Smooth muscle cell (in vitro differentiated cells): ENCODE results near the gene PCP2. TPM values are rescaled to one million over a fixed set of nuclear protein-coding genes. Genes with fewer than 3 reads are reported as not detected.

Source experiments
- DNase-seq: peaks from one replicate; lab custom pipeline; 2025; ENCODE audit not compliant: unreplicated experiment; lab: John Stamatoyannopoulos, UW
- H2AFZ ChIP-seq: fragments of 200-600 bp; sonication (generic); 2 replicates; pipeline ENCODE4 v1.6.0; 2016; ENCODE audit warnings: antibody characterized with exemption, low read depth, mild to moderate bottlenecking
- H3F3A ChIP-seq: fragments of 200-600 bp; sonication (generic); 2 replicates; pipeline ENCODE4 v1.6.0; 2017; ENCODE audit warnings: antibody characterized with exemption, low read depth
- H3K27ac ChIP-seq: fragments of 200-600 bp; sonication (generic); 2 replicates; pipeline ENCODE4 v1.5.1; 2016; ENCODE audit warnings: low read depth, mild to moderate bottlenecking
- H3K27me3 ChIP-seq: fragments of 200-600 bp; sonication (generic); 2 replicates; pipeline ENCODE4 v1.6.1; 2016; ENCODE audit warnings: low read depth, mild to moderate bottlenecking
- H3K36me3 ChIP-seq: fragments of 200-600 bp; sonication (generic); 2 replicates; pipeline ENCODE4 v1.5.1; 2016; ENCODE audit warnings: low read depth
- H3K4me1 ChIP-seq: fragments of 200-600 bp; sonication (generic); 2 replicates; pipeline ENCODE4 v1.5.1; 2016; ENCODE audit warnings: low read depth
- H3K4me2 ChIP-seq: fragments of 200-600 bp; sonication (generic); 2 replicates; pipeline ENCODE4 v1.6.0; 2016; ENCODE audit warnings: mild to moderate bottlenecking
- H3K4me3 ChIP-seq: fragments of 200-600 bp; sonication (generic); 2 replicates; pipeline ENCODE4 v1.5.1; 2016; ENCODE audit warnings: mild to moderate bottlenecking
- H3K79me2 ChIP-seq: fragments of 200-600 bp; sonication (generic); 2 replicates; pipeline ENCODE4 v1.6.0; 2016; ENCODE audit warnings: low read depth, mild to moderate bottlenecking
- H3K9ac ChIP-seq: fragments of 200-600 bp; sonication (generic); 2 replicates; pipeline ENCODE4 v1.6.0; 2016; ENCODE audit warnings: low read depth
- H3K9me3 ChIP-seq: fragments of 200-600 bp; sonication (generic); replicated peaks from 2 replicates; pipeline ENCODE4 v1.5.1; 2016; ENCODE audit warnings: low read depth
- H4K20me1 ChIP-seq: fragments of 200-600 bp; sonication (generic); 2 replicates; pipeline ENCODE4 v1.6.0; 2016; ENCODE audit warnings: low read depth
- WGBS: methylation state at CpG from one replicate; pipeline ENCODE4 v1.1.7; 2016; ENCODE audit warnings: low lambda C conversion rate; 5-methylcytosine and 5-hydroxymethylcytosine counted together
- polyA plus RNA-seq: library from polyadenylated mRNA; unstranded; fragments of >200 nt; fragmentation: Nextera tagmentation; extraction: Ambion mirVana; gene quantifications from 2 replicates; pipeline ENCODE4 v1.2.1, GENCODE V29; 2016
- total RNA-seq: library from RNA; depleted of rRNA; stranded (reverse); fragments of >200 nt; gene quantifications from 2 replicates; pipeline ENCODE4 v1.2.3, GENCODE V29; 2014
- TF ChIP-seq, protein P1 (sequence below): fragments of 200-600 bp; sonication (generic); IDR thresholded peaks from 2 replicates; pipeline ENCODE4 v1.5.1; 2017; ENCODE audit warnings: borderline replicate concordance, mild to moderate bottlenecking, antibody characterized with exemption; ENCODE audit not compliant: insufficient read depth, poor library complexity, severe bottlenecking

Gene PCP2
- total and polyA plus RNA-seq, 2 experiments from 2014 or later = 0.35 TPM; not detected in 1

DNA sequence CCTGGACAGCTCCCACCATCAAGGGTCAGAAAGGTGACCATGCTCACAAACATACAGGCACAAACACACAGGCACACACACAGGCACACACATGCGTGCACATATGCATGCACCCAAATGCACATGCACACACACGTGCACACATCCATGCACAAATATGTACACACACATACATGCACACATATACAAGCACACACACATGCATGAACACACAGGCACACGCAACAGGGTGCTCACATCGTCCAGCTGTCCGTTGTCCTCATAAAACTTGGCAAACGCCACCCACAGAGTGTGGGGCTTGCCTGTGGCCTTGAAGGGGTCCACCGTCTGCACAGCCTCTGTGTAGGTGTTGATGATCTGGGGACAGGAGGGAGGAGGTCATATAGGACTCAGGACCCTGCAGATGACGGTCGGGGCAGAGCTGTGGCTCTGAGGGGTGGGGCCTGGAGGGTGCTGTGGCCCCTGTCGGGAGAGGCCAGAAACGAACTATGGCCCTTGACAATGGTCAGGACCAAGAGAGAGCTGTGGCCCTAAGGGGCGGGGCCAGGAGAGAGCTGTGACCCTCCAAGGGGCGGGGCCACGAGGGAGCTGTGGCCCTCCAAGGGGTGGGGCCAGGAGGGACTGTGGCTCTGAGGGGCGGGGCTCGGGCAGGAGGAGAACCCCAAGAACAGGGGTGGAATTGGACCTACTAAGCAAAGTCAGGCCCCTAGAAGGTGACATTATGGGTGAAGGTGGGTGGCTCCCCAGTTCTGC is 10.4 kb downstream of the PCP2 start:
- Histone ChIP-seq H3F3A (no peaks in the 10 kb centered on the region), H3K4me1 (no peaks in the 10 kb centered on the region), H3K4me3 (no peak overlapping the region), H3K9ac (no peak overlapping the region), H3K4me2 (no peak overlapping the region), H3K27me3 (no peaks in the 10 kb centered on the region), H3K9me3 (no peaks in the 10 kb centered on the region), H2AFZ (no peak overlapping the region), H3K36me3 (no peaks in the 10 kb centered on the region), H3K79me2 (peaks cover 19% of the 10 kb centered on the region), H3K27ac (no peak overlapping the region), H4K20me1 (no peaks in the 10 kb centered on the region)
- TF ChIP-seq, protein P1, sequence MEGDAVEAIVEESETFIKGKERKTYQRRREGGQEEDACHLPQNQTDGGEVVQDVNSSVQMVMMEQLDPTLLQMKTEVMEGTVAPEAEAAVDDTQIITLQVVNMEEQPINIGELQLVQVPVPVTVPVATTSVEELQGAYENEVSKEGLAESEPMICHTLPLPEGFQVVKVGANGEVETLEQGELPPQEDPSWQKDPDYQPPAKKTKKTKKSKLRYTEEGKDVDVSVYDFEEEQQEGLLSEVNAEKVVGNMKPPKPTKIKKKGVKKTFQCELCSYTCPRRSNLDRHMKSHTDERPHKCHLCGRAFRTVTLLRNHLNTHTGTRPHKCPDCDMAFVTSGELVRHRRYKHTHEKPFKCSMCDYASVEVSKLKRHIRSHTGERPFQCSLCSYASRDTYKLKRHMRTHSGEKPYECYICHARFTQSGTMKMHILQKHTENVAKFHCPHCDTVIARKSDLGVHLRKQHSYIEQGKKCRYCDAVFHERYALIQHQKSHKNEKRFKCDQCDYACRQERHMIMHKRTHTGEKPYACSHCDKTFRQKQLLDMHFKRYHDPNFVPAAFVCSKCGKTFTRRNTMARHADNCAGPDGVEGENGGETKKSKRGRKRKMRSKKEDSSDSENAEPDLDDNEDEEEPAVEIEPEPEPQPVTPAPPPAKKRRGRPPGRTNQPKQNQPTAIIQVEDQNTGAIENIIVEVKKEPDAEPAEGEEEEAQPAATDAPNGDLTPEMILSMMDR = no peak
- no peak for DNase-seq
- WGBS = 98% methylated on average over 12 of the region's 16 CpGs

DNA sequence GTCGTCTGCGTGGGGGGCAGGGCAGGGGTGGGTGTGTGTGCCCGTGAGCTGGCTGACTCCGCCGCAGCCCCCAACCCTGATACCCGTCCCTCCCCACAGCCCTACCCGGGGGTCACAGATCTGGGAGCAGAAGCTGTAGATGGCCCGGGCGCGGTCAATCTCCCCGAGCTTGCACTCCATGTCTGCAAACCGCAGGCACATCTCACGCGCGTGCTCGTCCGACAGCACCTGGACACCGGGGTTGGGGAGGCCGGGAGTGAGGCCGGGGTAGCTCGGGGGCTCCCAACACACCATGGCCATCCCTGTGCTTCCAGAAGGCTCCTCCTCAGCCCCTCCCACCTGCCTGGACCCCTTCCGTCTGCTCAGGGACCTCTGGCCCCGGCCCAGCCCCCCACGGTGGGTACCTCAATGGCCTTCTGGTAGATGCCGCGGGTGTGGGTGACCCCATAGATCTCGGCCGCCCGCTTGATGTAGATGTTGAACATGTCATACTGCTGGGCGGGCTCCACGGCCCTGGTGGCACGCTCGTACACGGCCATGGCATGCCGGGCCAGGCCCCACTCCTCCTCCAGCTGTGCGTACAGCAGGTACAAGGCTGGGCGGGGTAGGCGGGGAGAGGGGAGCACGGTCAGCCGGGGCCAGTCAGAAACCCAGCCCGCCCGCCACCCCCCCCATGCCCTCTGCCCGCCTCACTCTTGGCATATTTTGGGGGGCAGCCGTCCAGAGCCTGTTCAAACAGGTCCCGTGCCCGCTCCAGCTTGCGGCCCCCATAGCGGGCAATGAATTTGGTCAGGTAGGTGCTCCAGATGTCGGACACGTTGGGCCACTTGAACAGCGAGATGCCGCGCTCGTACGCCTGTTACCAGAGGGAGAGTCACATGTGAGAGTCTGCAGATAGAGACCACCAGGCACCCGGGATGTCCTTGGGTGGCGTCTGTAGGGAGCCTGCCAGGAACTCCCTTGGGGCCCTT is 12.8 kb downstream of the PCP2 start:
- no peaks in the 10 kb centered on the region for H3K36me3 ChIP-seq

DNA sequence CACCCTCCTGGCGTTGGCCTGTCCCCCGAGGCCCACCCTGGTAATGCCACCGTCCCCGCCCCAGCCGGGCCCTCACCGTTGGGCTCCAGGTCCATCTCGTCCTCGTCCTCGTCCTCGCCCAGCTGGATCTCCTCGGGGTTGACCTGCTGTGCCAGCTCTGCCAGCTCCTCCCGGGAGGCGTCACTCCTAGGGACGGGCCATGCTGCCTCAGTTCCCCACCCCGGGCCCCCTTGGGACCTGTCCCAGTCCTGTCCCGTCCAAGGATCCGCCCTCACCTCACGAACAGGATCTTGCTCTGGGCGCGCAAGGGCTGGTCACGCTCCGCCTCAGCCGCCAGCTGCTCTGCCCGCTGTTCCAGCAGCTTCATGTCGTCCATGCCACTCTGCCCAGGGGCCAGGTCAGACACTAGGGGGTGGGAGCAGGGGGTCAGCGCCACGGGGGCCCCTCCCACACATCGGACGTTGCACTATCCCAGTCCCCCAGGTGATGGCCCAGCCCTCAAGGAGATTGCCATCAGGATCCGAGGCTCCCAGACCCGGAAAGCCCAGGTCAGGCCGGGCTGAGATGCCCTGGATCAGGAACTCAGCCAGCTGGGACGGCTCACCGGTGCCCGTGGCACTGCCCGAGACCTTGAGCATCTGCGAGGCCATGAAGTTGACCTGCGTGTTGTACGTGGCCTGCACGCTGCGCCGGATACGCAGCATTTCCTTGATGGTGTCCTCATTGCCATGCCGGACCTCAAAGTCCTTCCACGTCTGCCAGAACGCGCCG is 13.7 kb downstream of the PCP2 start:
- DNase-seq = no peak
- Histone ChIP-seq H3K4me1 (no peaks in the 10 kb centered on the region), H3K79me2 (no peaks in the 10 kb centered on the region), H3K36me3 (no peaks in the 10 kb centered on the region), H3F3A (no peaks in the 10 kb centered on the region), H4K20me1 (no peaks in the 10 kb centered on the region), H3K9ac (no peak overlapping the region), H2AFZ (no peak overlapping the region), H3K4me3 (no peak overlapping the region), H3K9me3 (no peaks in the 10 kb centered on the region), H3K4me2 (no peak overlapping the region), H3K27me3 (no peaks in the 10 kb centered on the region), H3K27ac (no peak overlapping the region)
- TF ChIP-seq, protein P1 = no peak
- 99% methylated on average over 35 of the region's 48 CpGs for WGBS

More for the DNA sequence above, 12.8 kb downstream of the PCP2 start:
- Histone ChIP-seq H3K4me1 (no peaks in the 10 kb centered on the region), H3K4me3 (no peak overlapping the region), H3F3A (no peaks in the 10 kb centered on the region), H4K20me1 (no peaks in the 10 kb centered on the region), H3K4me2 (no peak overlapping the region), H3K27ac (no peak overlapping the region), H3K79me2 (no peaks in the 10 kb centered on the region), H3K27me3 (no peaks in the 10 kb centered on the region), H2AFZ (no peak overlapping the region), H3K9me3 (no peaks in the 10 kb centered on the region), H3K9ac (no peak overlapping the region)
- WGBS = 98% methylated on average over 41 of the region's 57 CpGs
- TF ChIP-seq, protein P1 = no peak
- no peak for DNase-seq
